H1 (cell line): ENCODE data around the gene LRRC2. TPM values are rescaled to one million over a fixed set of nuclear protein-coding genes. Genes with fewer than 3 reads are reported as not detected.

ENCODE experiments used
- CTCF ChIA-PET: fragments of 300-600 bp; sonication (Branson Sonifier 250); formaldehyde crosslinking; loops from one replicate; lab custom pipeline; 2021; ENCODE audit not compliant: partially characterized antibody; lab: Charles Lee
- POLR2A ChIA-PET: fragments of 300-600 bp; sonication (Branson Sonifier 250); formaldehyde crosslinking; loops from one replicate; lab custom pipeline; 2021; ENCODE audit warnings: inconsistent platforms; ENCODE audit not compliant: partially characterized antibody; lab: Charles Lee
- DNase-seq, 2 experiments: peaks; one replicate each; pipeline versions ENCODE4 v3.0.0 to v3.0.0-alpha.2; 2010 to 2022; ENCODE audit warnings: low spot score in 2 of 2, low read depth in 1 of 2, mixed read lengths in 1 of 2
- FAIRE-seq: peaks from 2 replicates; lab custom pipeline; 2011; peaks lifted over from hg19 to GRCh38; lab: Jason Lieb, UNC
- H2AFZ ChIP-seq: 2 replicates; pipeline ENCODE4 v1.8.1; 2012; ENCODE audit warnings: low read length, inconsistent platforms
- H2AK5ac ChIP-seq: 2 replicates; pipeline ENCODE4 v1.6.1; 2013; ENCODE audit warnings: low read depth, low read length
- H2BK120ac ChIP-seq: replicated peaks from 2 replicates; pipeline ENCODE3; 2013; ENCODE audit warnings: low read depth, low read length, inconsistent platforms
- H2BK12ac ChIP-seq: 2 replicates; pipeline ENCODE4 v1.6.1; 2013; ENCODE audit warnings: low read depth, low read length
- H2BK15ac ChIP-seq: 2 replicates; pipeline ENCODE4 v1.6.1; 2013; ENCODE audit warnings: low read length
- H2BK20ac ChIP-seq: 2 replicates; pipeline ENCODE4 v1.6.1; 2013; ENCODE audit warnings: low read length
- H2BK5ac ChIP-seq: 2 replicates; pipeline ENCODE4 v1.6.1; 2013; ENCODE audit warnings: low read depth, low read length
- H3K14ac ChIP-seq: 2 replicates; pipeline ENCODE4 v1.6.1; 2013; ENCODE audit warnings: inconsistent platforms; ENCODE audit not compliant: insufficient read length
- H3K18ac ChIP-seq: 2 replicates; pipeline ENCODE4 v1.6.1; 2013; ENCODE audit warnings: low read length; ENCODE audit errors: extremely low read depth
- H3K23ac ChIP-seq: 2 replicates; pipeline ENCODE4 v1.6.1; 2013; ENCODE audit warnings: inconsistent platforms; ENCODE audit not compliant: insufficient read length
- H3K23me2 ChIP-seq: 2 replicates; pipeline ENCODE4 v1.6.1; 2013; ENCODE audit warnings: low read depth, low read length
- H3K27ac ChIP-seq: 2 replicates; pipeline ENCODE4 v1.6.1; 2011; ENCODE audit warnings: low read depth, low read length, inconsistent platforms
- H3K27me3 ChIP-seq, 4 experiments: replicated peaks in 1 of 4; 1 replicate in 1 of 4; 2 replicates in 3 of 4; pipeline versions ENCODE4 v1.6.1 to v1.8.1; 2011 to 2013; ENCODE audit warnings: low read length in 3 of 4, mild to moderate bottlenecking in 3 of 4, inconsistent platforms in 2 of 4, mixed read lengths in 2 of 4, moderate library complexity in 1 of 4; ENCODE audit not compliant: control insufficient read depth in 3 of 4, insufficient read depth in 3 of 4; ENCODE audit errors: extremely low read depth in 1 of 4
- H3K36me3 ChIP-seq, 4 experiments: 2 replicates each; pipeline versions ENCODE4 v1.6.1 to v1.8.1; 2011 to 2013; ENCODE audit warnings: mild to moderate bottlenecking in 4 of 4, low read length in 3 of 4, moderate library complexity in 2 of 4, control low read depth in 1 of 4, inconsistent platforms in 1 of 4; ENCODE audit not compliant: insufficient read depth in 4 of 4, control insufficient read depth in 2 of 4
- H3K4ac ChIP-seq: replicated peaks from 2 replicates; pipeline ENCODE3; 2013; ENCODE audit warnings: low read length, low read depth, mixed read lengths, inconsistent platforms; ENCODE audit not compliant: insufficient read length
- H3K4me1 ChIP-seq, 4 experiments: replicated peaks in 1 of 4; 1 replicate in 1 of 4; 2 replicates in 3 of 4; pipeline versions ENCODE4 v1.6.1 to v1.8.1; 2011 to 2013; ENCODE audit warnings: low read length in 3 of 4, inconsistent platforms in 2 of 4, mixed read lengths in 1 of 4; ENCODE audit not compliant: insufficient read depth in 4 of 4, control insufficient read depth in 3 of 4
- H3K4me2 ChIP-seq, 2 experiments: 2 replicates each; pipeline versions ENCODE4 v1.6.1 to v1.8.1; 2011 to 2013; ENCODE audit warnings: low read depth in 2 of 2, low read length in 2 of 2, control low read depth in 1 of 2, inconsistent platforms in 1 of 2, mild to moderate bottlenecking in 1 of 2; ENCODE audit not compliant: insufficient read depth in 1 of 2
- H3K4me3 ChIP-seq, 4 experiments: fragments of 200-600, 300-600 bp in 1 of 4; sonication (generic), shearing (Covaris generic), sonication (Bioruptor Twin) in 1 of 4; 2 replicates each; pipeline versions ENCODE4 v1.5.1 to v1.8.1; 2011 to 2016; ENCODE audit warnings: low read length in 4 of 4, low read depth in 3 of 4, control low read depth in 2 of 4, inconsistent platforms in 2 of 4, mild to moderate bottlenecking in 2 of 4, mixed read lengths in 1 of 4, moderate library complexity in 1 of 4; ENCODE audit not compliant: insufficient read depth in 2 of 4; ENCODE audit errors: extremely low read depth in 1 of 4
- H3K56ac ChIP-seq: replicated peaks from 2 replicates; pipeline ENCODE3; 2013; ENCODE audit warnings: low read depth, mild to moderate bottlenecking, mixed read lengths, low read length, inconsistent platforms; ENCODE audit not compliant: insufficient read length
- H3K79me1 ChIP-seq: 2 replicates; pipeline ENCODE4 v1.6.1; 2013; ENCODE audit warnings: low read depth, low read length, control low read depth
- H3K79me2 ChIP-seq, 2 experiments: 2 replicates each; pipeline versions ENCODE4 v1.6.1 to v1.8.1; 2012 to 2013; ENCODE audit warnings: low read length in 2 of 2, mild to moderate bottlenecking in 2 of 2, inconsistent platforms in 1 of 2; ENCODE audit not compliant: insufficient read depth in 2 of 2, control insufficient read depth in 1 of 2
- H3K9ac ChIP-seq, 4 experiments: replicated peaks in 1 of 4; 1 replicate in 1 of 4; 2 replicates in 3 of 4; pipeline versions ENCODE4 v1.6.1 to v1.8.1; 2011 to 2013; ENCODE audit warnings: low read depth in 3 of 4, low read length in 3 of 4, control low read depth in 2 of 4, mild to moderate bottlenecking in 2 of 4, moderate library complexity in 2 of 4, inconsistent platforms in 1 of 4; ENCODE audit errors: extremely low read depth in 1 of 4
- H3K9me3 ChIP-seq, 2 experiments: 2 replicates each; pipeline versions ENCODE4 v1.6.1 to v1.8.1; 2012 to 2013; ENCODE audit warnings: mild to moderate bottlenecking in 2 of 2, moderate library complexity in 2 of 2, control low read depth in 1 of 2, inconsistent platforms in 1 of 2, low read depth in 1 of 2, low read length in 1 of 2, mixed read lengths in 1 of 2; ENCODE audit not compliant: insufficient read depth in 2 of 2
- H4K20me1 ChIP-seq, 2 experiments: replicated peaks in 1 of 2; 2 replicates each; pipeline versions ENCODE3 to v1.8.1; 2011 to 2013; ENCODE audit warnings: inconsistent platforms in 2 of 2, low read length in 2 of 2, mild to moderate bottlenecking in 1 of 2; ENCODE audit not compliant: insufficient read depth in 2 of 2, control insufficient read depth in 1 of 2
- H4K5ac ChIP-seq: 2 replicates; pipeline ENCODE4 v1.6.1; 2013; ENCODE audit warnings: low read length, low read depth, mixed read lengths, inconsistent platforms; ENCODE audit not compliant: insufficient read length
- H4K8ac ChIP-seq: 2 replicates; pipeline ENCODE4 v1.8.0; 2013; ENCODE audit warnings: mild to moderate bottlenecking, moderate library complexity, low read length, inconsistent platforms; ENCODE audit not compliant: insufficient read depth; ENCODE audit errors: extremely low read depth
- H4K91ac ChIP-seq: replicated peaks from 2 replicates; pipeline ENCODE3; 2013; ENCODE audit warnings: low read length, mixed read lengths, inconsistent platforms; ENCODE audit not compliant: insufficient read length
- ASH2L ChIP-seq: fragments of 200-600, 300-600 bp; sonication (generic); IDR thresholded peaks from one replicate; pipeline ENCODE4 v1.7.1; 2017; ENCODE audit warnings: low read length
- ATF3 ChIP-seq: IDR thresholded peaks from 2 replicates; pipeline ENCODE4 v1.6.1; 2011; ENCODE audit warnings: low read depth, mild to moderate bottlenecking, low read length; ENCODE audit not compliant: insufficient read depth
- HDAC6 ChIP-seq: IDR thresholded peaks from one replicate; pipeline ENCODE4 v1.7.1; 2012; ENCODE audit warnings: low read depth, mild to moderate bottlenecking, inconsistent platforms, low read length, moderate library complexity
- JUND ChIP-seq: IDR thresholded peaks from 2 replicates; pipeline ENCODE4 v1.6.1; 2011; ENCODE audit warnings: mild to moderate bottlenecking, improper control_type of control experiment, low read length
- KDM5A ChIP-seq: fragments of 200-600 bp; IDR thresholded peaks from 2 replicates; pipeline ENCODE4 v1.7.1; 2012; ENCODE audit warnings: mild to moderate bottlenecking, low read length, inconsistent platforms, mixed read lengths
- MAFK ChIP-seq: IDR thresholded peaks from 2 replicates; pipeline ENCODE4 v1.6.1; 2012; ENCODE audit warnings: low read depth, mild to moderate bottlenecking, improper control_type of control experiment, low read length
- POLR2AphosphoS5 ChIP-seq: IDR thresholded peaks from 2 replicates; pipeline ENCODE4 v1.6.1; 2011; ENCODE audit warnings: low read depth, low read length
- POU5F1 ChIP-seq: IDR thresholded peaks from 2 replicates; pipeline ENCODE4 v1.6.1; 2011; ENCODE audit warnings: low read depth, mild to moderate bottlenecking, low read length, moderate library complexity
- RAD21 ChIP-seq, 2 experiments: IDR thresholded peaks in 1 of 2; conservative IDR thresholded peaks in 1 of 2; 2 replicates each; pipeline ENCODE4 v1.6.1; 2011; ENCODE audit warnings: low read depth in 2 of 2, low read length in 2 of 2, improper control_type of control experiment in 1 of 2, inconsistent platforms in 1 of 2, mild to moderate bottlenecking in 1 of 2, moderate library complexity in 1 of 2
- WGBS, 2 experiments: shearing (Covaris generic) in 1 of 2; methylation state at CpG; one replicate each; pipeline versions ENCODE4 v1.1.6 to v1.1.7; 2013 to 2015; ENCODE audit warnings: low lambda C conversion rate in 2 of 2, mixed read lengths in 2 of 2, inconsistent platforms in 1 of 2, low coverage in 1 of 2, missing lambda C conversion rate in 1 of 2; ENCODE audit not compliant: insufficient replicate concordance in 2 of 2, insufficient coverage in 1 of 2, insufficient read length in 1 of 2; ENCODE audit errors: extremely low coverage in 1 of 2, missing lambda C conversion rate in 1 of 2; 5-methylcytosine and 5-hydroxymethylcytosine counted together
- polyA plus RNA-seq, 7 experiments: library from polyadenylated mRNA; depleted of rRNA in 3 of 7; stranded (reverse) in 5 of 7; unstranded in 2 of 7; fragments of >200 nt in 5 of 7; fragments of 200-250 nt in 2 of 7; gene quantifications; 1 replicate in 5 of 7; 2 replicates in 1 of 7; 4 replicates in 1 of 7; pipeline versions ENCODE4 v1.2.1 to v1.2.3, GENCODE V29; 2011 to 2013; ENCODE audit warnings: missing spikeins in 2 of 7, mixed read lengths in 2 of 7
- total RNA-seq: library from RNA; stranded (reverse); fragmentation: NEBNext Ultra II Directional; extraction: Animal tissue kit (Norgen Biotek cat#: 25700); gene quantifications from 2 replicates; pipeline ENCODE4 v1.2.1, GENCODE V29; 2021

The LRRC2 gene
- total and polyA plus RNA-seq, 2 of the 8 experiments (the other 6 are each of a cell fraction or from before 2014, with no cell fraction given) = 1.4 to 6.4 TPM

GRCh38 chr3:46565077-46565476 is 1.0 kb downstream of the LRRC2 start:
- H2BK5ac ChIP-seq = peak overlapping the region; percentile 2; the same call in 1 of the 2 replicates
- DNase-seq (peak in 1 of 2 experiments; percentile 45), FAIRE-seq (no peak)
- H2BK20ac ChIP-seq = peak overlapping the region; percentile 53; the same call in 1 of the 2 replicates
- H3K56ac ChIP-seq = no peak overlapping the region
- no peak overlapping the region for H3K9ac ChIP-seq
- peak overlapping the region; percentile 76; the same call in 1 of the 2 replicates for H3K18ac ChIP-seq
- ChIA-PET CTCF (interaction anchor here (0.7 to 6.3 kb wide), 10 partner anchors 9 to 116 kb away, joined by 3 to 45 read pairs (median 4); no protein-coding TSS in a partner anchor), POLR2A (interaction anchor here (0.9 to 5.0 kb wide), 10 partner anchors 11 to 82 kb away, joined by 3 to 65 read pairs (median 4); a partner anchor contains a TSS)
- H4K5ac ChIP-seq = no peak overlapping the region
- H4K91ac ChIP-seq = peak overlapping the region; percentile 87
- no peaks in the 10 kb centered on the region for H3K36me3 ChIP-seq
- no peaks in the 10 kb centered on the region for H3K79me1 ChIP-seq
- peak overlapping the region; percentile 78; the same call in 1 of the 2 replicates for H2AK5ac ChIP-seq
- H3K79me2 ChIP-seq = peaks cover 0 to 3% of the 10 kb centered on the region in 2 experiments; a peak in 2 of 4 replicates
- H3K9me3 ChIP-seq = peaks cover 3 to 6% of the 10 kb centered on the region in 2 experiments; a peak in 1 of 4 replicates
- H4K20me1 ChIP-seq = no peaks in the 10 kb centered on the region
- H3K27ac ChIP-seq = no peak overlapping the region
- H2BK120ac ChIP-seq = no peak overlapping the region
- peaks cover 3% of the 10 kb centered on the region; the same call in 1 of the 2 replicates for H3K23me2 ChIP-seq
- no peaks in the 10 kb centered on the region; a peak in 1 of 7 replicates for H3K27me3 ChIP-seq
- 86% methylated on average over 4 of the region's 4 CpGs; no CpG with 5 or more reads in 1 of the 2 experiments for WGBS, 2 experiments
- TF ChIP-seq ATF3 (no peak), RAD21 (IDR thresholded peaks at IDR 0.05 in 1 of 2, conservative IDR thresholded peaks at IDR 0.05 in 1 of 2; ENCODE audit: low read depth in 2 of 2, low read length in 2 of 2) (no peak), MAFK (no peak), ASH2L (no peak), KDM5A (no peak), JUND (no peak), HDAC6 (no peak), POU5F1 (no peak), POLR2AphosphoS5 (no peak)
- no peak overlapping the region for H2AFZ ChIP-seq
- H3K4me3 ChIP-seq = peak overlapping the region in 1 of 4 experiments; percentile 58; a peak in 1 of 8 replicates
- no peak overlapping the region for H3K23ac ChIP-seq
- H4K8ac ChIP-seq = no peak overlapping the region
- H3K4me2 ChIP-seq = peak overlapping the region; percentile 68 to 69; a peak in 3 of 4 replicates
- no peak overlapping the region for H3K4ac ChIP-seq
- H2BK15ac ChIP-seq = no peak overlapping the region
- H3K4me1 ChIP-seq = peaks cover 10 to 27% (median 16%) of the 10 kb centered on the region in 4 experiments
- H3K14ac ChIP-seq = no peak overlapping the region
- H2BK12ac ChIP-seq = peak overlapping the region; percentile 71
